GM19043 (cell line): ENCODE measurements around the gene TAP2.

Experiments
- ATAC-seq: cut with Tn5 transposase; IDR thresholded peaks from one replicate; pipeline ENCODE4 v1.9.1; 2021; ENCODE audit warnings: low read depth; ENCODE audit not compliant: unreplicated experiment

The TAP2 gene

GRCh38 chr6:32796848-32797776, 41.4 kb downstream of the TAP2 start:
- ATAC-seq: no peak

GRCh38 chr6:32794510-32794909, 44.0 kb downstream of the TAP2 start:
- no peak for ATAC-seq

GRCh38 chr6:32792901-32793435, 45.6 kb downstream of the TAP2 start:
- ATAC-seq: no peak

- no peak for ATAC-seq
Measured at GRCh38 chr6:32790306-32790705, 48.2 kb downstream of the TAP2 start.
